HG03378 (cell line): ENCODE data around the gene SLC25A30.
"Not testable (repeated sequence)": the region's sequence is repeated elsewhere in the genome, so short reads cannot be mapped to it uniquely, and the experiment has no call there.

Experiments
- ATAC-seq: cut with Tn5 transposase; IDR thresholded peaks from one replicate; pipeline ENCODE4 v1.9.1; 2021; ENCODE audit warnings: mild to moderate bottlenecking, moderate library complexity; ENCODE audit not compliant: unreplicated experiment

SLC25A30 gene

DNA sequence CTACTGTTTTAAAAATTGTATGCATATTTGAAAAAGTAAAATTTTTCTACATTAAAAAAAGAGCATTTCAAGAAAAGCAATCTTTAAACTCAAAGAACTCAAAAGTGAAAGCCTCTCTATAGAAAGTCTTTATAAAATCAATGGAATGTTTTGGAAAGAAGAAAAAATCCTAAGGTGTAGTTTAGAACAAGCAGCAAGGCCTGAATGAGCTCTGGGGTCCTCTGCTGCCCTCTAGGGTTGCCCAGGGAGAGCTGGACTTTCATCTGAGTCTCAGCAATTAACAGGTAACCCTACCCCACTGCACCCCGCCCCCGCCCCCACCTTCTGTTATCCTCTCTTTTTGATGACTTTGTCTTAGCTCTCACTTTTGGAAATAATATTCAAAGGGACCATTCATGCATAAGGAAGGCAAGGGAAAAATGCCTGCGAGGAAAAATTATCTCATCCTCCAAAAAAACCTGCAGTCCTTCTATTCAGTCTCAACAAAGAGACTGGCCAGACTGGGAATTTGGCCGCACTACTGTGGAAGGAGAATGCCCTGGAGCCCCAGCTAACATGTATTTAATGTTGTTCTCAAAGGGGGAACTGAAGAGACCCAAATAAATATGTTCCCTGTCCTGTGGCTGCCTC lies 24.1 kb downstream of the SLC25A30 start:
- no peak for ATAC-seq

DNA sequence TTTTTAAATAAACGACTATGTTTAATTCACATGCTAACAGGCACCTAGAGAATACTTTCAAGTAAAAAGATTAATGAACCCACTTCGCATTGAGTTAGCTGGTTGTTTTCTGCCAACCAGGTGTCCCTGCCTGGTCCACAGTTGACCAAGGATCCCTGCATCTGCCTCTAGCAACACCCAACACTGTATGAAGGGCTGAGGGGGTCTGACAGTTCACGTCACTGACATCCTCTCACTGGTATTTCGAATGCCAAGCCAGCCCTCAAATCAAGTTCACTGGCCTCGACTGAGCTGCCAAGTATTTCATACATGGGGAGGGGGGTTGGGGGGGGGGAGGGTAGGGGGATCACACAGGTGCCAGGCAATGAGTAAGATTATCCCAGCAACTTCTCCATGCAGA lies 25.4 kb downstream of the SLC25A30 start:
- no peak for ATAC-seq

DNA sequence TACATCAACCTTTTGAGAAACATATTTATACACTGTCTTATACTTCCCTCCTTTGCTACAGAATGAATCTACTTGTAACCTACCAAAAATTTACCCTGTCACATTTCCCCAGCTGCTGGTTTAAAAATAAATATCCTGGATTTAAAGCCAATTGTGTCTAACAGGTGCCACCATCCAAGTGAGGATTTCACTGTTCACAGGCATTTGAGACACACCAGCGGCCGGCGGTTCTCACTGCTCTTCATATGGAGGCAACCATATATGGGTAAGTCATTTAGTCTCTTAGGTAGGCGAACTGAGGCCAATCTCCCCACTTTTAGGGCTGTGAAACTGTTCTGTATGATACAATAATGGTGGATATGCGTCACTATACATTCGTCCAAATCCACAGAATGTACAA lies 26.2 kb downstream of the SLC25A30 start:
- ATAC-seq = no peak

DNA sequence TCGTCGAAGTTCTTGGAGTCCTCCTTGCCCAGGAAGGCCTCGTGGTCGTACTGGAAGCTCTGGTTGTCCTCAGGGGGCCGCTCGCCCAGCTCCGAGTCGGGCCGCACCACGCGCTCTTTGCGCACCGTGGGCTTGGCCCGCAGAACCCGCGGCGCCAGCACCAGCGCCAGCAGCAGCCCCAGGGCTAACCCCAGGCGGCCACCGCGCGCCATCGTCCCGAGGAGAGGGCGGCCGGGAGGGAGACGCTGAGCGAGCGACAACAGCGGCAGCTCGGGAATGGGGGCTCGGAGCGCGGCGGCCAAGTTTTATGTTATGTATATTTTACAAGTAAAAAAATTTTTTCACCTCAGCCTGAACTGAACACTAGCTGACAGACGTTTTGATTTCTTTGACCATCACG lies 27.0 kb downstream of the SLC25A30 start:
- ATAC-seq = not testable (repeated sequence)

DNA sequence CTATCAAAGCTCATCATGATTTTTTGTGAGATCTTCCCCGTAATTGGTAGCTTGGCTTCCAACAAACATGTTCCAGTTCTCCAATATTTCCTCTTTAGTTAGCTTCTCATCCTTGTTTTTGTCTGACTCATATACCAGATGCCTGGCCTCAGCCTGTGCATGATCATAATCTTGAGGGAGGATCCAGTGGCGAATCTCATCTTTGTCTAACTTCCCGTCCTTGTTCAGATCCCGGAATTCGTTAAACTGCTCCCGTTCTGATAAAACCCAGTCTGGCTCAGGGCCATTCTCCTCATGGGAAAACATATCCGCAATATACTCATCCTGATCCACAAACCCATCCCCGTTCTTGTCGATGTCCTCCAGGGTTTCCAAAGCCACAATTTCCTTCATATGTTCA lies 27.8 kb downstream of the SLC25A30 start:
- ATAC-seq = not testable (repeated sequence)

DNA sequence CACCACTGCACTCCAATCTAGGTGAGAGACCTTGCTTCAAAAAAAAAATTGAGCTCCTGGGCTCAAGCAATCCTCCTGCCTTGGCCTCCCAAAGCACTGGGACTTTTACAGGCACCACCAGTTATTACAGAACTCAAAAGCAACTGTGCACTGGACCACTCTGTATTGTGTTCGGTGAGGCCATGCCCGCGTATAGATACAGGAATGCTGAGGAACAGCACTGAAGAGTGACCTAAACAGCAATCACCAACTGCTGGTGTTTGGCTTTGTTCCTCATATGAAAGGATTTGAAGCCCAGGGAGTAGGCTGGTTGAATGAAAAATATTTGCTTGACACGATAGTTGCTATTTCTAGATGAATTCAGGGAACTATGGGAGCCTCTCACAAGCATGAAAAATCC lies 29.5 kb downstream of the SLC25A30 start:
- no peak for ATAC-seq

DNA sequence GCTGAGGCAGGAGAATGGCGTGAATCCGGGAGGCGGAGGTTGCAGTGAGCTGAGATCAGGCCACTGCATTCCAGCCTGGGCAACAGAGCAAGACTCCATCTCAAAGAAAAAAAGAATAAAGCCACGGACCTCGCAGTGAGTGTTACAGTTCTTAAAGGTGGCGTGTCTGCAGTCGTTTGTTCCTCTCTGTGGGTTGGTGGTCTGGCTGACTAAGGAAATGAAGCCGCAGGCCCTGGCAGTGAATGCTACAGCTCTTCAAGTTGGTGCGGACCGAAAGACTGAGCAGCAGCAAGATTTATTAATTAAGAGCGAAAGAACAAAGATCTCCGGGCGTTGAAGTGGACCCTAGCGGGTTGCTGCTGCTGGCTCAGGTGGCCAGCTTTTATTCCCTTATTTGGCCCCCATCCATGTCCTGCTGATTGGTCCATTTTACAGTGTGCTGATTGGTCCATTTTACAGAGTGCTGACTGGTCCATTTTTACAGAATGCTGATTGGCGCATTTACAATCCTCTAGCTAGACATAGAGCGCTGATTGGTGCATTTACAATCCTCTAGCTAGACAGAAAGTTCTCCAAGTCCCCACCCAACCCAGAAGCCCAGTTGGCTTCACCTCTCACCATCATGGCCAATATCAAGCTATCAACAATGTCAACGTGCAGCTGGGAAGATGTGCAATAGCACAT lies 31.1 kb downstream of the SLC25A30 start:
- ATAC-seq = not testable (repeated sequence)

DNA sequence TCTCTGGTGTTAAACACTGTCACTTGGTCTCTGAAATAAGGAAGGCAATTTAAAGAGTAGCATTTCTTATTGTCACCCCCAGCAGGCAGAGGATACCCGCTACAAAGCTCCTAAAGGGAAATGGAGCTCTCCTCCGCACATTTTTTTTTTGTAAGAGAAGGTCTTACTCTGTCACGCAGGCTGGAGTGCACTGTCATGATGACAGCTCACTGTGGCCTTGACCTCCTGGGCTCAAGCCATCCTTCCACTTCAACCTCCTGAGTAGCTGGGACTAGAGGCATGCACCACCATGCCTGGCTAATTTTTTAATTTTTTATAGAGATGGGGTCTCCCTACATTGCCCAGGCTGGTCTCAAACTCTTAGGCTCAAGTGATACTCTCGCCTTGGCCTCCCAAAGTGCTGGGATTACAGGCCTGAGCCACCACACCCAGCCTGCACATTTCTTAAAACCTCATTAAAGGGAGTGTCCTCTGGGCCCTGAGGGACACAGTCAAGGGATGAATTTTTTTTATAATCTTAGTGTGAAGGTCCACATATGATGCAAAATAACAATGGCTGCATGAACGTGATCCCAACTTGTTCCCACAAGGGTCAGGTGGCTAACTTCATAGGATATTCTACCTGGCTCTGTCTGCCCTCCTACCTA lies 32.1 kb downstream of the SLC25A30 start:
- ATAC-seq = no peak

DNA sequence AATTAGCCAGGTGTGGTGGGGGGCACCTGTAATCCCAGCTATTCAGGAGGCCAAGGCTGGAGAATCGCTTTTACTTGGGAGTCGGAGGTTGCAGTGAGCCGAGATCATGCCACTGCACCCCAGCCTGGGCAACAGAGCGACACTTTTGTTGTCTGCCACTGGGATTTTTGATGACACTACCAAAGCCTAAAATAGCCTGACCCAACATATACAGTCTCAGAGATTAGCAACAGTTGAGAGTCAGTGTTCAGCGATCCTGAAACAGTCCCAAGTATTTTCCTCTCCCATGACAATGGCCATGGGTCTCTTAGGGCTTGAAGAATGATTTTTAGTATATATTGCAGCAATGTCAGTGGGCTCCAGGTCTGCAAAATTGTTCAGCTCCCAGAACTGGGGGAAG lies 32.9 kb downstream of the SLC25A30 start:
- no peak for ATAC-seq

DNA sequence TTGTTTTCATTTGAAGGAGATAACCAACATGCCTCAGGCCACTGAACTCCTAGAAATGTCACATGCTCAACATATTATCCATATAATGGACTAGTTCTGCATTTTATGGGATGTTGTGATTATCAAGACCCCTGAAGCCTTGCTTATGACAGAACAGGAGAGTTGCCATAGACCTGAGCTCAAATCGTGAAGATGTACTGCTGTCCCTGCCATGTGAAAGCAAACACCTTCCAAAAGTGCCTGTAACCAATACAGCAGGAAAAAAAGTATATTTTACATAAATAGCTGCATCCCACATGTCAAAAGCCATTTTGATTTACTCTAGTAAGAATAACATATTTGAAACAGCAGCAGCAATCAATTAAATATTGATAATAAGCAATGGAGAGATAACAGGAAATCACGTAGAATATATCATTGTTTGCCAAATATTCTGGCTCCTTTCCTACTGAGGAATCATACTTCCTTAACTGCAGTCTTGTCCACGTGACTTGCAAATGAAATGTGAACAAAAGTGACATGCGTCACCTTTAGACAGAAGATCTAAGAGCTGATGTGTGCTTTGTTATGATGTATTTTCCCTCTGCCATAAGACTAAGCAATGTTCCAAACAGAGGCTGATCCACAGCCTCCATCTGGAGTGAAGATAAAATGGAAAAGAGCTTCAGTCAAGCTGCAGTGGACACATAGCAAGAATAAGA lies 33.5 kb downstream of the SLC25A30 start:
- no peak for ATAC-seq

DNA sequence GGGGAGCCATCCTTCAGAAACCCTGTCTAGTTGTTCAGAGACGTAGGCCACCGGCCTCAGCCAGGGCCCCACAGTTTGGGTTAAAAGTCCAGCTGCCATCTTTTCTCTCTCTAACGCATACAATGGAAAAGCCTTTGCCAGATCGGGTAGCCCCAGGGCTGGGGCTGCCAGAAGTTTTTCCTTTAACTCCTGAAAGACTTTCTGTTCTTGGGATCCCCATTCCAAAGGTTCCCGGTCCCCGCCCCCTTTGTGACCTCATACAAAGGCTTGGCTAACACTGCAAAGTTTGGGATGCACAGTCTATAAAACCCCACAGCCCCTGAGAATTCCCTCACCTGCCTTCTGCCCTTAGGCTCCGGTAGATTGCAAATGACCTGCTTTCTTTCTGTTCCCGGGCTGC lies 35.4 kb downstream of the SLC25A30 start:
- ATAC-seq = not testable (repeated sequence)

DNA sequence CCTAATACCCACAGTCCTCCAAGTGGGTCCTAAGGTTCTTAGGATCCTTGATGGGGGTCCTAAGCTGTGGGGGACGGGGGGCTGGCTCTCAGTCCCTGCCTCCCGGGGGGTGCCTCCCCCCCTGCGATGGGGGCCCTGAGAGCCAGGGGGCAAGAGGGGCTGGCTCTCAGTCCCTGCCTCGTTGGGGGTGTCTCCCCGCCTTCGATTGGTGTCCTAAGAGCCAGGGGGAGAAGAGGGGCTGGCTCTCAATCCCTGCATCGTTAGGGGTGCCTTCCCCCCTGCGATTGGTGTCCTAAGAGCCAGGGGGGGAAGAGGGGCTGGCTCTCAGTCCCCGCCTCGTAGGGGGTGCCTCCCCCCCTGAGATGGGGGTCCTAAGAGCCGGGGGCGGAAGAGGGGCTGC lies 37.0 kb downstream of the SLC25A30 start:
- no peak for ATAC-seq

DNA sequence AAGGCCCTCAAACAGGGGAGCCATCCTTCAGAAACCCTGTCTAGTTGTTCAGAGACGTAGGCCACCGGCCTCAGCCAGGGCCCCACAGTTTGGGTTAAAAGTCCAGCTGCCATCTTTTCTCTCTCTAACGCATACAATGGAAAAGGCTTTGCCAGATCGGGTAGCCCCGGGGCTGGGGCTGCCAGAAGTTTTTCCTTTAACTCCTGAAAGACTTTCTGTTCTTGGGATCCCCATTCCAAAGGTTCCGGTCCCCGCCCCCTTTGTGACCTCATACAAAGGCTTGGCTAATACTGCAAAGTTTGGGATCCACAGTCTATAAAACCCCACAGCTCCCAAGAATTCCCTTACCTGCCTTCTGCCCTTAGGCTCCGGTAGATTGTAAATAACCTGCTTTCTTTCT lies 37.5 kb downstream of the SLC25A30 start:
- ATAC-seq = not testable (repeated sequence)

DNA sequence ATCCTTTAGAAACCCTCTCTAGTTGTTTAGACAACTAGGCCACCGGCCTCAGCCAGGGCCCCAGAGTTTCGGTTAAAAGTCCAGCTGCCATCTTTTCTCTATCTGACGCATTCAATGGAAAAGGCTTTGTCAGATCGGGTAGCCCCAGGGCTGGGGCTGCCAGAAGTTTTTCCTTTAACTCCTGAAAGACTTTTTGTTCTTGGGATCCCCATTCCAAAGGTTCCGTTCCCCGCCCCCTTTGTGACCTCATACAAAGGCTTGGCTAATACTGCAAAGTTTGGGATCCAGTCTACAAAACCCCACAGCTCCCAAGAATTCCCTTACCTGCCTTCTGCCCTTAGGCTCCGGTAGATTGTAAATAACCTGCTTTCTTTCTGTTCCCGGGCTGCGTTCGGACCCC lies 38.7 kb downstream of the SLC25A30 start:
- ATAC-seq = not testable (repeated sequence)

DNA sequence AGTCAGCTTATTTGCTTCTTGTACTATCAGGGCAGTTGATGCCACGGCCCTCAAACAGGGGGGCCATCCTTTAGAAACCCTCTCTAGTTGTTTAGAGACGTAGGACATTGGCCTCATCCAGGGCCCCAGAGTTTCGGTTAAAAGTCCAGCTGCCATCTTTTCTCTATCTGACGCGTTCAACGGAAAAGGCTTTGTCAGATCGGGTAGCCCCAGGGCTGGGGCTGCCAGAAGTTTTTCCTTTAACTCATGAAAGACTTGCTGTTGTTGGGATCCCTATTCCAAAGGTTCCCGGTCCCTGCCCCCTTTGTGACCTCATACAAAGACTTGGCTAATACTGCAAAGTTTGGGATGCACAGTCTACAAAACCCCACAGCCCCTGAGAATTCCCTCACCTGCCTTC lies 39.4 kb downstream of the SLC25A30 start:
- ATAC-seq = not testable (repeated sequence)

DNA sequence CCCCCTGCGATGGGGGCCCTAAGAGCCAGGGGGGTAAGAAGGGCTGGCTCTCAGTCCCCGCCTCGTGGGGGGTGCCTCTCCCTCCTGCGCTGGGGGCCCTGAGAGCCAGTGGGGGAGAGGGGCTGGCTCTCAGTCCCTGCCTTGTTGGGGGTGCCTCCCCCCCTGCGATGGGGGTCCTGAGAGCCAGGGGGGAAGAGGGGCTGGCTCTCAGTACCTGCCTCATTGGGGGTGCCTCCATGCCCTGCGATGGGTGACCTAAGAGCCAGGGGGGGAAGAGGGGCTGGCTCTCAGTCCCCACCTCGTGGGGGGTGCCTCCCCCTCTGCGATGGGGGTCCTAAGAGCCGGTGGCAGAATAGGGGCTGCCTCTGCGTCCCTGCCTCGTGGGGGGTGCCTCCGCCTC lies 40.9 kb downstream of the SLC25A30 start:
- ATAC-seq = not testable (repeated sequence)

DNA sequence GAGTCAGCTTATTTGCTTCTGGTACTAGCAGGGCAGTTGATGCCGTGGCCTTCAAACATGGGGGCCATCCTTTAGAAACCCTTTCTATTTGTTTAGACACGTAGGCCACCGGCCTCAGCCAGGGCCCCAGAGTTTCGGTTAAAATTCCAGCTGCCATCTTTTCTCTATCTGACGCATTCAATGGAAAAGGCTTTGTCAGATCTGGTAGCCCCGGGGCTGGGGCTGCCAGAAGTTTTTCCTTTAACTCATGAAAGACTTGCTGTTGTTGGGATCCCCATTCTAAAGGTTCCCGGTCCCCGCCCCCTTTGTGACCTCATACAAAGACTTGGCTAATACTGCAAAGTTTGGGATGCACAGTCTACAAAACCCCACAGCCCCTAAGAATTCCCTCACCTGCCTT lies 41.5 kb downstream of the SLC25A30 start:
- ATAC-seq = not testable (repeated sequence)

DNA sequence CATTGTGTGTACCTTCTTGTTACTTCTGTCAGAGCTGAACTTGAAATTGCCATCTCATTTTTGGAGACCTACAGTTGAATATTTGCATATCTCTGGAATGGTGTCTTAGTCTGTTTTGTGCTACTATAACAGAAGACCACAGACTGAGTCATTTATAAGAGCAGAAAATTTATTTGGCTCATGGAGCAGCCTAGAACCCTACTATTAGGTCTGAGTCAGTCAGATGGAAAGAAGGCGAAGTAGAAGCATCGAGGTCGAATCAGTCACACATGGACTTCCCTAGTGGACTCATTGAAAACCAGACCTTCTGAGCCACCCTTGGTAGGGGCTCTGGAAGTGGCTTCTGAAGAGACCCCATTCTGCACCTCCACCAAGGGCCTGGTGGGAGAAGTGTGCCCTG lies 43.3 kb downstream of the SLC25A30 start:
- no peak for ATAC-seq

DNA sequence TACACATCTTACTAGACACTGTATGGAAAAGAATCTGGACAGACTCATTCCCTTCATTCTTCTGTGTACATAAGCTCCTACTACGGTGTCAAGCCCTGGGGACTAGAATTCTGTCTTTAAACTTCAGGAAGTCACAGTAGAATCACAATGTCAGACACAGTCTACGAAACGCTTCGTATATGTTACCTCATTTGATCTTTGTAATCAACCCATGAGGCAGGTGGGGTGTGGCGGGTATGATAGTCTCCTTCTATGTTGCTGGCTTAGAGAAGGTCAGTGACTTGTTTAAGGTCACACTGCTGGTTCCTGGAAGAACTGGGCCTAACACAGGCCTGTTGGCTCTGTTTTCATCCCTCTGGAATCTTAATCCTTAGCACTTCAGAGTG lies 45.0 kb downstream of the SLC25A30 start:
- no peak for ATAC-seq

DNA sequence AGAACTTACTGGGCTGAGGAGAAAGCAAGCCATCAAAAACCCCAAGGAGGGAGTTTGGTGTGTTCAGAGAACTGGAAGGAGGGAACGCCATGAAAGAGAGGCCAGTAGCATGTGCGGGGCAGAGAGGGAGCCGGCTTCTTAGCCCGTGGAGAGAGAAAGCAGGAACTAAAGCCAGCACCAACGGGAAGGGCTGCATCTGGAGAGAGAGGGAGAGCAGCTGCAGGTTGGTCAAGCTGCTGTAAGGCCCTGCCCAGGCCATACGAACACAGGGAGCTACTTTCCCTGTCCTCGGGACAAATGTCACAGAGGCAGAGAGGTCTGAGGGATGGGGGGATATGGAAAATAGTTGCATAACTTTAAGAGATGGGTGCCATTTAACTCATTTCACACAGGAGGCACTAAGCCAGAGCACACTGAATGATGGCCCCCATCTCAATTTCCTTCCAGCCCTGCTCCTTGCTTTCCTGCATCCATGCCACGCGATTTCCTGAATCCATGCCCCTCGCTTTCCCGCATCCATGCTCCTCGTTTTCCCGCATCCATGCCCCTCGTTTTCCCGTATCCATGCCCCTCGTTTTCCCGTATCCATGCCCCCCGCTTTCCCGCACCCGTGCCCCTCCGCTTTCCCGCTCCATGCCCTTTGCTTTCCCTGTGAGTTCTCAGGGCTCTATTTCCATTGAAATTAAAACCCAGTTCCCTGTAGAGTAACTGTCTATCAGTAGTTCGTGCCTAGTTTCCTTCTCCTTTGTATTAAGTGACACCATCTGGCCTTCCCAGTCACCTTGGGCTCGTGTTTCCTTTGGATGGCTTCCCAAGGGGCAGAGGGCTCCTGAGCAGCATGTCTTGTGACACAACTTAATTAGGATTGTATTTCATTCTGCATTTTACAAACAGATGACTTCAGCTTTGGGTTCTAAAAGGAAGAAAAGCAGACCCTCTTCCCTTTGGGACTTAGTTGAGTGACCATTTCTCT lies 45.7 kb downstream of the SLC25A30 start:
- ATAC-seq = no peak
